Right atrium auricular region (tissue), 2 donors: Measurements from ENCODE around the gene THAP9. TPM values are rescaled to one million over a fixed set of nuclear protein-coding genes. Genes with fewer than 3 reads are reported as not detected.
"Not testable (repeated sequence)": the region's sequence is repeated elsewhere in the genome, so short reads cannot be mapped to it uniquely, and the experiment has no call there.

Source experiments
- DNase-seq: peaks from one replicate; pipeline ENCODE4 v3.0.0-alpha.2; 2019; ENCODE audit warnings: low spot score
- H3K27ac ChIP-seq, 2 donors: fragments of 200-600 bp; sonication (generic); 1 replicate in 1 of 2; 2 replicates in 1 of 2; pipeline ENCODE4 v1.5.1; 2016 to 2019
- H3K27me3 ChIP-seq, 2 donors: fragments of 200-600 bp; sonication (generic); one replicate each; pipeline versions ENCODE4 v1.5.1 to v1.6.0; 2017 to 2019
- H3K36me3 ChIP-seq: fragments of 200-600 bp; sonication (generic); one replicate; pipeline ENCODE4 v1.5.1; 2016
- H3K4me1 ChIP-seq, 2 donors: fragments of 200-600 bp; sonication (generic); one replicate each; pipeline versions ENCODE4 v1.5.1 to v1.6.0; 2017 to 2019
- H3K4me3 ChIP-seq, 2 donors: fragments of 200-600 bp; sonication (generic); 1 replicate in 1 of 2; 2 replicates in 1 of 2; pipeline ENCODE4 v1.5.1; 2017 to 2019; ENCODE audit warnings: mild to moderate bottlenecking in 1 of 2, moderate library complexity in 1 of 2
- H3K9me3 ChIP-seq, 2 donors: fragments of 200-600 bp; sonication (generic); one replicate each; pipeline ENCODE4 v1.5.1; 2019
- CTCF ChIP-seq, 2 donors: fragments of 200-600 bp; sonication (generic); IDR thresholded peaks; one replicate each; pipeline ENCODE4 v1.5.1; 2019; ENCODE audit warnings: antibody characterized with exemption in 2 of 2
- total RNA-seq, 2 donors: library from RNA; depleted of rRNA; stranded (reverse); fragments of >200 nt; gene quantifications; one replicate each; pipeline ENCODE4 v1.1.0, GENCODE V29; 2016

THAP9 gene
- total RNA-seq, 2 donors from 2014 or later: 2.2 to 3.0 TPM

GRCh38 chr4:82913305-82913704 lies 12.8 kb downstream of the THAP9 start:
- Histone ChIP-seq H3K4me1 (no peaks in the 10 kb centered on the region), H3K27ac (no peak overlapping the region), H3K27me3 (no peaks in the 10 kb centered on the region), H3K4me3 (no peak overlapping the region), H3K9me3 (no peaks in the 10 kb centered on the region), H3K36me3 (peaks cover 19% of the 10 kb centered on the region)
- DNase-seq: no peak
- TF ChIP-seq CTCF (IDR thresholded peaks at IDR 0.05): no peak

- peaks cover 20% of the 10 kb centered on the region for H3K36me3 ChIP-seq
- H3K27me3 ChIP-seq, H3K4me3 ChIP-seq, H3K4me1 ChIP-seq, DNase-seq, H3K9me3 ChIP-seq, H3K27ac ChIP-seq: not testable (repeated sequence)
Observed at GRCh38 chr4:82913968-82914367, 13.4 kb downstream of the THAP9 start.

- Histone ChIP-seq H3K36me3 (peaks cover 9% of the 10 kb centered on the region), H3K4me1 (no peaks in the 10 kb centered on the region), H3K27ac (no peak overlapping the region), H3K27me3 (no peaks in the 10 kb centered on the region), H3K9me3 (no peaks in the 10 kb centered on the region), H3K4me3 (no peak overlapping the region)
- no peak for DNase-seq
- TF ChIP-seq CTCF (IDR thresholded peaks at IDR 0.05): no peak
Observed at GRCh38 chr4:82918091-82918490, 17.6 kb downstream of the THAP9 start.

- no peaks in the 10 kb centered on the region for H3K4me1 ChIP-seq
- no peak overlapping the region for H3K4me3 ChIP-seq
- no peak for TF ChIP-seq CTCF (IDR thresholded peaks at IDR 0.05)
- no peak for DNase-seq
- H3K9me3 ChIP-seq: no peaks in the 10 kb centered on the region
- no peaks in the 10 kb centered on the region for H3K27me3 ChIP-seq
- H3K36me3 ChIP-seq: peaks cover 9% of the 10 kb centered on the region
- no peak overlapping the region for H3K27ac ChIP-seq
Observed at GRCh38 chr4:82919386-82919785, 18.9 kb downstream of the THAP9 start.

- TF ChIP-seq CTCF (IDR thresholded peaks at IDR 0.05): no peak
- Histone ChIP-seq H3K27me3 (no peaks in the 10 kb centered on the region), H3K4me1 (no peaks in the 10 kb centered on the region), H3K36me3 (peaks cover 9% of the 10 kb centered on the region), H3K27ac (no peak overlapping the region), H3K9me3 (no peaks in the 10 kb centered on the region), H3K4me3 (no peak overlapping the region)
- no peak for DNase-seq
Observed at GRCh38 chr4:82921795-82922194, 21.3 kb downstream of the THAP9 start.

- Histone ChIP-seq H3K4me1 (no peaks in the 10 kb centered on the region), H3K27ac (no peak overlapping the region), H3K36me3 (no peaks in the 10 kb centered on the region), H3K27me3 (no peaks in the 10 kb centered on the region), H3K4me3 (no peak overlapping the region), H3K9me3 (no peaks in the 10 kb centered on the region)
- TF ChIP-seq CTCF (IDR thresholded peaks at IDR 0.05): no peak
- DNase-seq: no peak
Observed at GRCh38 chr4:82930848-82931755, 30.6 kb downstream of the THAP9 start.
